ENCODE measurements around the gene FAM135A. TPM values are rescaled to one million over a fixed set of nuclear protein-coding genes. Genes with fewer than 3 reads are reported as not detected.

Gene FAM135A
- total and polyA plus RNA-seq, 2 of the 4 experiments (the other 2 are of a cell fraction), result 2.2 to 7.9 TPM

GRCh38 chr6:70363741-70364493 is 49.4 kb upstream of the FAM135A start:
- dilution Hi-C loops (cut with HindIII; ENCODE audit: low sequenced_read_pairs, unreplicated experiment), result no loop called here
- DNase-seq, result no peak
- ChIA-PET CTCF (no interaction called here), POLR2A (ENCODE audit: unreplicated experiment) (no interaction called here)
- no peak overlapping the region for H3K4me2 ChIP-seq (ENCODE audit: low read depth, low read length)
- H3K4me3 ChIP-seq (ENCODE audit: insufficient read depth, low read depth, low read length), result no peak overlapping the region
- no peak overlapping the region for H2BK120ac ChIP-seq (ENCODE audit: low read depth, low read length)
- H3K14ac ChIP-seq (replicated peaks; ENCODE audit: low read depth, low read length), result no peak overlapping the region
- no peaks in the 10 kb centered on the region for H4K20me1 ChIP-seq (ENCODE audit: insufficient read depth, low read length)
- no peak overlapping the region for H2BK15ac ChIP-seq (ENCODE audit: low read depth, low read length)
- ATAC-seq (ENCODE audit: low read depth), result no peak
- H2BK5ac ChIP-seq (ENCODE audit: low read depth, low read length, poor library complexity, severe bottlenecking), result no peak overlapping the region
- no peaks in the 10 kb centered on the region for H3K79me1 ChIP-seq (ENCODE audit: low read depth in 1 of 2, low read length in 2 of 2)
- no peak overlapping the region for H4K5ac ChIP-seq (ENCODE audit: low read depth, low read length)
- H3K27me3 ChIP-seq (ENCODE audit: control insufficient read depth, insufficient read depth, low read length), result peaks cover 29% of the 10 kb centered on the region
- no peak overlapping the region for H4K91ac ChIP-seq (ENCODE audit: insufficient read depth, low read depth, low read length)
- no TSS peak for BruUV-seq (replicated peaks)
- H2AK5ac ChIP-seq (ENCODE audit: low read depth, low read length), result no peak overlapping the region
- H3K36me3 ChIP-seq (ENCODE audit: control insufficient read depth, insufficient read depth, low read length), result no peaks in the 10 kb centered on the region
- no peak overlapping the region for H2AFZ ChIP-seq (replicated peaks; ENCODE audit: low read length, poor library complexity)
- H3K9me1 ChIP-seq (ENCODE audit: insufficient read depth, low read length), result no peaks in the 10 kb centered on the region
- in situ Hi-C loops (cut with MboI; ENCODE audit: low sequenced_read_pairs), result loop anchor here (25.0 kb wide), 1 partner anchor 648 kb away; no protein-coding TSS in a partner anchor
- no peak overlapping the region for H3K4ac ChIP-seq (ENCODE audit: low read depth, low read length)
- no peak overlapping the region for H2AK9ac ChIP-seq (replicated peaks; ENCODE audit: low read depth, low read length, poor library complexity)
- H3K27ac ChIP-seq (ENCODE audit: insufficient read depth, low read length), result no peak overlapping the region
- no peak overlapping the region for H3K9ac ChIP-seq (ENCODE audit: low read depth, low read length)
- H4K8ac ChIP-seq (ENCODE audit: low read depth in 2 of 2, low read length in 2 of 2), result no peak overlapping the region
- H3K56ac ChIP-seq (ENCODE audit: extremely low read depth, insufficient read depth, low read length), result no peak overlapping the region
- TF ChIP-seq SMC3 (IDR thresholded peaks at IDR 0.05; ENCODE audit: low read depth, low read length) (no peak), CHD1 (IDR thresholded peaks at IDR 0.05; ENCODE audit: low read depth, low read length) (no peak)
- WGBS, 2 experiments (ENCODE audit: extremely low coverage in 2 of 2, insufficient read length in 1 of 2), result 94% methylated on average over 5 of the region's 11 CpGs; no CpG with 5 or more reads in 1 of the 2 experiments
- H3K23ac ChIP-seq (ENCODE audit: low read depth, low read length), result no peak overlapping the region
- no peaks in the 10 kb centered on the region for H3K4me1 ChIP-seq (ENCODE audit: control insufficient read depth, insufficient read depth, low read length)
- H2BK20ac ChIP-seq (ENCODE audit: low read depth, low read length), result no peak overlapping the region
- intact Hi-C loops (cut with micrococcal nuclease), result no loop called here
- H3K18ac ChIP-seq (ENCODE audit: low read depth, low read length), result no peak overlapping the region
- no peaks in the 10 kb centered on the region for H3K9me3 ChIP-seq (ENCODE audit: control insufficient read depth, insufficient read depth, low read length)

Measured in IMR-90 (cell line).